K562 (cell line): Measurements from ENCODE around the gene CNNM3. TPM values are rescaled to one million over a fixed set of nuclear protein-coding genes. Genes with fewer than 3 reads are reported as not detected.
A peak's percentile ranks its signal among the peaks of the same experiment; 100 is the strongest.

Source experiments
- FIP1L1 ChIP-seq: fragments of 200-400 bp; formaldehyde crosslinking; IDR thresholded peaks from 2 replicates; pipeline ENCODE4 v1.6.1; 2018; ENCODE audit warnings: mild to moderate bottlenecking, low read depth, low read length; ENCODE audit not compliant: poor library complexity, severe bottlenecking
- KAT8 ChIP-seq: fragments of 450-650 bp; IDR thresholded peaks from 2 replicates; pipeline ENCODE4 v1.6.1; 2016; ENCODE audit warnings: low read depth, mild to moderate bottlenecking
- RAD21 ChIP-seq, 2 experiments: fragments of 250-450 bp in 1 of 2; fragments of 450-650 bp in 1 of 2; sonication (Bioruptor Pico) in 1 of 2; formaldehyde crosslinking in 1 of 2; IDR thresholded peaks in 1 of 2; conservative IDR thresholded peaks in 1 of 2; 2 replicates each; pipeline versions ENCODE4 v1.4.0 to v1.8.0; 2020 to 2022; ENCODE audit warnings: mild to moderate bottlenecking in 2 of 2, moderate library complexity in 1 of 2
- SP1 ChIP-seq: sonication (generic); formaldehyde crosslinking; IDR thresholded peaks from 2 replicates; pipeline ENCODE4 v1.8.1; 2022; ENCODE audit warnings: mild to moderate bottlenecking, missing genetic modification reagents
- SRSF1 ChIP-seq: fragments of 200-400 bp; formaldehyde crosslinking; IDR thresholded peaks from 2 replicates; pipeline ENCODE4 v1.6.1; 2017; ENCODE audit warnings: mild to moderate bottlenecking, low read depth, low read length, moderate library complexity
- ZFP30 ChIP-seq: fragments of 250-450 bp; sonication (Bioruptor Pico); IDR thresholded peaks from 2 replicates; pipeline ENCODE4 v1.8.0; 2022; ENCODE audit warnings: moderate library complexity, mild to moderate bottlenecking, inconsistent platforms, borderline replicate concordance
- ZNF121 ChIP-seq: sonication (generic); formaldehyde crosslinking; conservative IDR thresholded peaks from 2 replicates; pipeline ENCODE4 v1.8.0; 2022; ENCODE audit warnings: missing genetic modification reagents
- polyA plus RNA-seq, 8 experiments: library from polyadenylated mRNA; depleted of rRNA in 4 of 8; stranded (reverse) in 5 of 8; unstranded in 3 of 8; fragments of >200 nt; fragmentation: Nextera tagmentation in 2 of 8; fragmentation: Illumina TruSeq in 1 of 8; extraction: Ambion mirVana in 2 of 8; extraction: Trizol in 1 of 8; gene quantifications; 2 replicates each; pipeline versions ENCODE4 v1.2.1 to v1.2.3, GENCODE V29; 2011 to 2014; ENCODE audit warnings: inconsistent platforms in 1 of 8, missing spikeins in 1 of 8
- total RNA-seq, 7 experiments: library from RNA; depleted of rRNA in 6 of 7; stranded (reverse); fragments of >200 nt in 6 of 7; fragmentation: Illumina TruSeq in 2 of 7; extraction: Trizol in 2 of 7; gene quantifications; 2 replicates each; pipeline versions ENCODE4 v1.2.1 to v1.2.3, GENCODE V29; 2011 to 2021; ENCODE audit warnings: low replicate concordance in 1 of 7
- TF ChIP-seq, protein P1 (sequence below): fragments of 200-600 bp; sonication (generic); IDR thresholded peaks from one replicate; pipeline ENCODE4 v1.6.1; 2012; ENCODE audit warnings: mild to moderate bottlenecking, low read depth, low read length, inconsistent platforms
- TF ChIP-seq, protein P2 (sequence below), 2 experiments: fragments of 200-800 bp in 1 of 2; sonication (Bioruptor generic) in 1 of 2; sonication (generic) in 1 of 2; formaldehyde crosslinking in 1 of 2; IDR thresholded peaks in 1 of 2; conservative IDR thresholded peaks in 1 of 2; 2 replicates each; pipeline versions ENCODE4 v1.5.0 to v1.6.1; 2016 to 2020; ENCODE audit warnings: missing compliant biosample characterization in 1 of 2, missing genetic modification characterization in 1 of 2, missing genetic modification reagents in 1 of 2
- TF ChIP-seq, protein P3 (sequence below): IDR thresholded peaks from 3 replicates; pipeline ENCODE4 v1.6.1; 2011; ENCODE audit warnings: borderline replicate concordance, mild to moderate bottlenecking, moderate library complexity; ENCODE audit not compliant: insufficient read length; ENCODE audit errors: extremely low read depth

The CNNM3 gene
- total and polyA plus RNA-seq, 9 of the 15 experiments (the other 6 are each of a cell fraction or from before 2014, with no cell fraction given): 1.4 to 16.9 (median 6.5) TPM

DNA sequence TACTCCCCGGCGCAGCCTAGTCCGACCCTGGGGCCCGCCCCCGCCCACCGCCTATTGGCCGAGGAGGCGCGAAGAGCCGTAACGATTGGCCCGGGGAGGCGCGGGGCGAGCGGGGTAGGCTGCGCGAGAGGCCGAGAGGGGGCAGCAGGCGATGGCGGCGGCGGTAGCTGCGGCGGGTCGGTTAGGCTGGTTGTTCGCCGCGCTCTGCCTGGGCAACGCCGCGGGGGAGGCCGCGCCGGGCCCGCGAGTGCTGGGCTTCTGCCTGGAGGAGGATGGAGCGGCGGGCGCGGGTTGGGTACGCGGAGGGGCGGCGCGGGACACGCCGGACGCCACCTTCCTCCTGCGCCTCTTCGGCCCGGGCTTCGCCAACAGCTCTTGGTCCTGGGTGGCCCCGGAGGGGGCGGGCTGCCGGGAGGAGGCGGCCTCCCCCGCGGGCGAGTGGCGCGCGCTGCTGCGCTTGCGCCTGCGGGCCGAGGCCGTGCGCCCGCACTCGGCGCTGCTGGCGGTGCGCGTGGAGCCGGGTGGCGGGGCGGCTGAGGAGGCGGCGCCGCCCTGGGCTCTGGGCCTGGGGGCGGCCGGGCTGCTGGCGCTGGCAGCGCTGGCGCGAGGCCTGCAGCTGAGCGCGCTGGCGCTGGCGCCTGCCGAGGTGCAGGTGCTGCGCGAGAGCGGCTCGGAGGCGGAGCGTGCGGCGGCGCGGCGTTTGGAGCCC is at the start of gene CNNM3 (continued):
- TF ChIP-seq, protein P1, sequence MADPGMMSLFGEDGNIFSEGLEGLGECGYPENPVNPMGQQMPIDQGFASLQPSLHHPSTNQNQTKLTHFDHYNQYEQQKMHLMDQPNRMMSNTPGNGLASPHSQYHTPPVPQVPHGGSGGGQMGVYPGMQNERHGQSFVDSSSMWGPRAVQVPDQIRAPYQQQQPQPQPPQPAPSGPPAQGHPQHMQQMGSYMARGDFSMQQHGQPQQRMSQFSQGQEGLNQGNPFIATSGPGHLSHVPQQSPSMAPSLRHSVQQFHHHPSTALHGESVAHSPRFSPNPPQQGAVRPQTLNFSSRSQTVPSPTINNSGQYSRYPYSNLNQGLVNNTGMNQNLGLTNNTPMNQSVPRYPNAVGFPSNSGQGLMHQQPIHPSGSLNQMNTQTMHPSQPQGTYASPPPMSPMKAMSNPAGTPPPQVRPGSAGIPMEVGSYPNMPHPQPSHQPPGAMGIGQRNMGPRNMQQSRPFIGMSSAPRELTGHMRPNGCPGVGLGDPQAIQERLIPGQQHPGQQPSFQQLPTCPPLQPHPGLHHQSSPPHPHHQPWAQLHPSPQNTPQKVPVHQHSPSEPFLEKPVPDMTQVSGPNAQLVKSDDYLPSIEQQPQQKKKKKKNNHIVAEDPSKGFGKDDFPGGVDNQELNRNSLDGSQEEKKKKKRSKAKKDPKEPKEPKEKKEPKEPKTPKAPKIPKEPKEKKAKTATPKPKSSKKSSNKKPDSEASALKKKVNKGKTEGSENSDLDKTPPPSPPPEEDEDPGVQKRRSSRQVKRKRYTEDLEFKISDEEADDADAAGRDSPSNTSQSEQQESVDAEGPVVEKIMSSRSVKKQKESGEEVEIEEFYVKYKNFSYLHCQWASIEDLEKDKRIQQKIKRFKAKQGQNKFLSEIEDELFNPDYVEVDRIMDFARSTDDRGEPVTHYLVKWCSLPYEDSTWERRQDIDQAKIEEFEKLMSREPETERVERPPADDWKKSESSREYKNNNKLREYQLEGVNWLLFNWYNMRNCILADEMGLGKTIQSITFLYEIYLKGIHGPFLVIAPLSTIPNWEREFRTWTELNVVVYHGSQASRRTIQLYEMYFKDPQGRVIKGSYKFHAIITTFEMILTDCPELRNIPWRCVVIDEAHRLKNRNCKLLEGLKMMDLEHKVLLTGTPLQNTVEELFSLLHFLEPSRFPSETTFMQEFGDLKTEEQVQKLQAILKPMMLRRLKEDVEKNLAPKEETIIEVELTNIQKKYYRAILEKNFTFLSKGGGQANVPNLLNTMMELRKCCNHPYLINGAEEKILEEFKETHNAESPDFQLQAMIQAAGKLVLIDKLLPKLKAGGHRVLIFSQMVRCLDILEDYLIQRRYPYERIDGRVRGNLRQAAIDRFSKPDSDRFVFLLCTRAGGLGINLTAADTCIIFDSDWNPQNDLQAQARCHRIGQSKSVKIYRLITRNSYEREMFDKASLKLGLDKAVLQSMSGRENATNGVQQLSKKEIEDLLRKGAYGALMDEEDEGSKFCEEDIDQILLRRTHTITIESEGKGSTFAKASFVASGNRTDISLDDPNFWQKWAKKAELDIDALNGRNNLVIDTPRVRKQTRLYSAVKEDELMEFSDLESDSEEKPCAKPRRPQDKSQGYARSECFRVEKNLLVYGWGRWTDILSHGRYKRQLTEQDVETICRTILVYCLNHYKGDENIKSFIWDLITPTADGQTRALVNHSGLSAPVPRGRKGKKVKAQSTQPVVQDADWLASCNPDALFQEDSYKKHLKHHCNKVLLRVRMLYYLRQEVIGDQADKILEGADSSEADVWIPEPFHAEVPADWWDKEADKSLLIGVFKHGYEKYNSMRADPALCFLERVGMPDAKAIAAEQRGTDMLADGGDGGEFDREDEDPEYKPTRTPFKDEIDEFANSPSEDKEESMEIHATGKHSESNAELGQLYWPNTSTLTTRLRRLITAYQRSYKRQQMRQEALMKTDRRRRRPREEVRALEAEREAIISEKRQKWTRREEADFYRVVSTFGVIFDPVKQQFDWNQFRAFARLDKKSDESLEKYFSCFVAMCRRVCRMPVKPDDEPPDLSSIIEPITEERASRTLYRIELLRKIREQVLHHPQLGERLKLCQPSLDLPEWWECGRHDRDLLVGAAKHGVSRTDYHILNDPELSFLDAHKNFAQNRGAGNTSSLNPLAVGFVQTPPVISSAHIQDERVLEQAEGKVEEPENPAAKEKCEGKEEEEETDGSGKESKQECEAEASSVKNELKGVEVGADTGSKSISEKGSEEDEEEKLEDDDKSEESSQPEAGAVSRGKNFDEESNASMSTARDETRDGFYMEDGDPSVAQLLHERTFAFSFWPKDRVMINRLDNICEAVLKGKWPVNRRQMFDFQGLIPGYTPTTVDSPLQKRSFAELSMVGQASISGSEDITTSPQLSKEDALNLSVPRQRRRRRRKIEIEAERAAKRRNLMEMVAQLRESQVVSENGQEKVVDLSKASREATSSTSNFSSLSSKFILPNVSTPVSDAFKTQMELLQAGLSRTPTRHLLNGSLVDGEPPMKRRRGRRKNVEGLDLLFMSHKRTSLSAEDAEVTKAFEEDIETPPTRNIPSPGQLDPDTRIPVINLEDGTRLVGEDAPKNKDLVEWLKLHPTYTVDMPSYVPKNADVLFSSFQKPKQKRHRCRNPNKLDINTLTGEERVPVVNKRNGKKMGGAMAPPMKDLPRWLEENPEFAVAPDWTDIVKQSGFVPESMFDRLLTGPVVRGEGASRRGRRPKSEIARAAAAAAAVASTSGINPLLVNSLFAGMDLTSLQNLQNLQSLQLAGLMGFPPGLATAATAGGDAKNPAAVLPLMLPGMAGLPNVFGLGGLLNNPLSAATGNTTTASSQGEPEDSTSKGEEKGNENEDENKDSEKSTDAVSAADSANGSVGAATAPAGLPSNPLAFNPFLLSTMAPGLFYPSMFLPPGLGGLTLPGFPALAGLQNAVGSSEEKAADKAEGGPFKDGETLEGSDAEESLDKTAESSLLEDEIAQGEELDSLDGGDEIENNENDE: no peak
- TF ChIP-seq FIP1L1: peak; percentile 76
- no peak for TF ChIP-seq SP1 (CRISPR knock-in tag)
- TF ChIP-seq, protein P2, sequence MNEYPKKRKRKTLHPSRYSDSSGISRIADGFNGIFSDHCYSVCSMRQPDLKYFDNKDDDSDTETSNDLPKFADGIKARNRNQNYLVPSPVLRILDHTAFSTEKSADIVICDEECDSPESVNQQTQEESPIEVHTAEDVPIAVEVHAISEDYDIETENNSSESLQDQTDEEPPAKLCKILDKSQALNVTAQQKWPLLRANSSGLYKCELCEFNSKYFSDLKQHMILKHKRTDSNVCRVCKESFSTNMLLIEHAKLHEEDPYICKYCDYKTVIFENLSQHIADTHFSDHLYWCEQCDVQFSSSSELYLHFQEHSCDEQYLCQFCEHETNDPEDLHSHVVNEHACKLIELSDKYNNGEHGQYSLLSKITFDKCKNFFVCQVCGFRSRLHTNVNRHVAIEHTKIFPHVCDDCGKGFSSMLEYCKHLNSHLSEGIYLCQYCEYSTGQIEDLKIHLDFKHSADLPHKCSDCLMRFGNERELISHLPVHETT (CRISPR knock-in tag; conservative IDR thresholded peaks at IDR 0.05 in 1 of 2, IDR thresholded peaks at IDR 0.05 in 1 of 2): no peak
- TF ChIP-seq ZFP30 (CRISPR knock-in tag): no peak
- no peak for TF ChIP-seq SRSF1
- no peak for TF ChIP-seq KAT8
- TF ChIP-seq ZNF121 (CRISPR knock-in tag): no peak
- TF ChIP-seq, protein P3, sequence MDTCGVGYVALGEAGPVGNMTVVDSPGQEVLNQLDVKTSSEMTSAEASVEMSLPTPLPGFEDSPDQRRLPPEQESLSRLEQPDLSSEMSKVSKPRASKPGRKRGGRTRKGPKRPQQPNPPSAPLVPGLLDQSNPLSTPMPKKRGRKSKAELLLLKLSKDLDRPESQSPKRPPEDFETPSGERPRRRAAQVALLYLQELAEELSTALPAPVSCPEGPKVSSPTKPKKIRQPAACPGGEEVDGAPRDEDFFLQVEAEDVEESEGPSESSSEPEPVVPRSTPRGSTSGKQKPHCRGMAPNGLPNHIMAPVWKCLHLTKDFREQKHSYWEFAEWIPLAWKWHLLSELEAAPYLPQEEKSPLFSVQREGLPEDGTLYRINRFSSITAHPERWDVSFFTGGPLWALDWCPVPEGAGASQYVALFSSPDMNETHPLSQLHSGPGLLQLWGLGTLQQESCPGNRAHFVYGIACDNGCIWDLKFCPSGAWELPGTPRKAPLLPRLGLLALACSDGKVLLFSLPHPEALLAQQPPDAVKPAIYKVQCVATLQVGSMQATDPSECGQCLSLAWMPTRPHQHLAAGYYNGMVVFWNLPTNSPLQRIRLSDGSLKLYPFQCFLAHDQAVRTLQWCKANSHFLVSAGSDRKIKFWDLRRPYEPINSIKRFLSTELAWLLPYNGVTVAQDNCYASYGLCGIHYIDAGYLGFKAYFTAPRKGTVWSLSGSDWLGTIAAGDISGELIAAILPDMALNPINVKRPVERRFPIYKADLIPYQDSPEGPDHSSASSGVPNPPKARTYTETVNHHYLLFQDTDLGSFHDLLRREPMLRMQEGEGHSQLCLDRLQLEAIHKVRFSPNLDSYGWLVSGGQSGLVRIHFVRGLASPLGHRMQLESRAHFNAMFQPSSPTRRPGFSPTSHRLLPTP: peak; percentile 71
- peak in 1 of 2 experiments; percentile 14; a peak in 2 of 4 replicates for TF ChIP-seq RAD21 (CRISPR knock-in tag; conservative IDR thresholded peaks at IDR 0.05 in 1 of 2, IDR thresholded peaks at IDR 0.05 in 1 of 2)
